ENCODE measurements around the gene CCDC137. TPM values are rescaled to one million over a fixed set of nuclear protein-coding genes. Genes with fewer than 3 reads are reported as not detected.

The CCDC137 gene
- total RNA-seq, 4 donors from 2014 or later, result 19.7 to 35.2 (median 28.3) TPM

- no peak for DNase-seq (ENCODE audit: low spot score in 2 of 2)
- TF ChIP-seq POLR2A (IDR thresholded peaks at IDR 0.05) (no peak), CTCF (IDR thresholded peaks at IDR 0.05) (no peak)
- intact Hi-C loops (cut with DNase I; ENCODE audit: low total_unique reads), result no loop called here
- 85 to 87% methylated on average over 16 to 17 of the region's 17 CpGs for WGBS, 2 donors
- no peak overlapping the region for H3K4me3 ChIP-seq (ENCODE audit: low read depth, poor library complexity, severe bottlenecking)
Observed at GRCh38 chr17:81641825-81642489, 24.6 kb upstream of the CCDC137 start.

GRCh38 chr17:81644496-81644895, 22.0 kb upstream of the CCDC137 start:
- DNase-seq (ENCODE audit: low spot score in 2 of 2), result no peak
- WGBS, 2 donors, result 86 to 93% methylated on average over 13 to 15 of the region's 15 CpGs
- TF ChIP-seq CTCF (IDR thresholded peaks at IDR 0.05) (no peak), POLR2A (IDR thresholded peaks at IDR 0.05) (no peak)
- intact Hi-C loops (cut with DNase I; ENCODE audit: low total_unique reads), result no loop called here
- no peak overlapping the region for H3K4me3 ChIP-seq (ENCODE audit: low read depth, poor library complexity, severe bottlenecking)

GRCh38 chr17:81644976-81645952, 21.3 kb upstream of the CCDC137 start:
- intact Hi-C loops (cut with DNase I; ENCODE audit: low total_unique reads), result no loop called here
- 85 to 88% methylated on average over 26 of the region's 29 CpGs for WGBS, 2 donors
- TF ChIP-seq CTCF (IDR thresholded peaks at IDR 0.05) (no peak), POLR2A (IDR thresholded peaks at IDR 0.05) (no peak)
- H3K4me3 ChIP-seq (ENCODE audit: low read depth, poor library complexity, severe bottlenecking), result no peak overlapping the region
- DNase-seq (ENCODE audit: low spot score in 2 of 2), result no peak

GRCh38 chr17:81646869-81647600, 19.5 kb upstream of the CCDC137 start:
- 72 to 76% methylated on average over 12 of the region's 12 CpGs for WGBS, 2 donors
- H3K4me3 ChIP-seq (ENCODE audit: low read depth, poor library complexity, severe bottlenecking), result no peak overlapping the region
- TF ChIP-seq CTCF (IDR thresholded peaks at IDR 0.05) (no peak), POLR2A (IDR thresholded peaks at IDR 0.05) (no peak)
- intact Hi-C loops (cut with DNase I; ENCODE audit: low total_unique reads), result no loop called here
- DNase-seq (ENCODE audit: low spot score in 2 of 2), result no peak

GRCh38 chr17:81647640-81648012, 18.9 kb upstream of the CCDC137 start:
- intact Hi-C loops (cut with DNase I; ENCODE audit: low total_unique reads), result no loop called here
- no peak overlapping the region for H3K4me3 ChIP-seq (ENCODE audit: low read depth, poor library complexity, severe bottlenecking)
- WGBS, 2 donors, result 47 to 49% methylated on average over 14 to 15 of the region's 21 CpGs
- no peak for DNase-seq (ENCODE audit: low spot score in 2 of 2)
- TF ChIP-seq POLR2A (IDR thresholded peaks at IDR 0.05) (no peak), CTCF (IDR thresholded peaks at IDR 0.05) (no peak)

Measured in lower leg skin (tissue), 4 donors.